ENCODE data around the gene FHAD1.

GRCh38 chr1:15350551-15351200, 103.7 kb downstream of the FHAD1 start:
- TF ChIP-seq EZH2 (IDR thresholded peaks at IDR 0.05) (no peak), SP1 (IDR thresholded peaks at IDR 0.05; ENCODE audit: low read depth) (no peak), JUND (IDR thresholded peaks at IDR 0.05) (no peak), CTCF (IDR thresholded peaks at IDR 0.05 in 2 of 3, conservative IDR thresholded peaks at IDR 0.05 in 1 of 3; ENCODE audit: borderline replicate concordance in 1 of 3, insufficient read depth in 1 of 3, low read depth in 2 of 3, low read length in 2 of 3) (no peak), EZH2phosphoT487 (IDR thresholded peaks at IDR 0.05; ENCODE audit: borderline replicate concordance) (no peak), MAX (IDR thresholded peaks at IDR 0.05) (no peak)

All from HCT116 (cell line).